HuH-7 (cell line): ENCODE measurements around the gene CTIF.
"Not testable (repeated sequence)": the region's sequence is repeated elsewhere in the genome, so short reads cannot be mapped to it uniquely, and the experiment has no call there.

ENCODE experiments used
- DNase-seq: peaks from one replicate; pipeline ENCODE4 v3.0.0; 2011; ENCODE audit warnings: low spot score

Gene CTIF

GRCh38 chr18:48538531-48539405 lies at the start of gene CTIF:
CTIF (plus strand) TSS chr18:48539031; CDS start chr18:48619566, 80,535 bp downstream.
- DNase-seq, result peak; percentile 84

- no peak for DNase-seq
These were observed 48.1 kb upstream of the CTIF start for GRCh38 chr18:48490641-48491293.

- no peak for DNase-seq
These were observed 46.0 kb upstream of the CTIF start for GRCh38 chr18:48492880-48493279.

GRCh38 chr18:48493434-48494230 lies 45.2 kb upstream of the CTIF start:
- DNase-seq, result no peak

- no peak for DNase-seq
These were observed 41.0 kb upstream of the CTIF start for GRCh38 chr18:48497863-48498262.

- no peak for DNase-seq
These were observed 38.3 kb upstream of the CTIF start for GRCh38 chr18:48500517-48500916.

GRCh38 chr18:48502906-48503305 lies 35.9 kb upstream of the CTIF start:
- no peak for DNase-seq

- no peak for DNase-seq
These were observed 34.0 kb upstream of the CTIF start for GRCh38 chr18:48504819-48505218.

GRCh38 chr18:48506983-48507568 lies 31.8 kb upstream of the CTIF start:
- not testable (repeated sequence) for DNase-seq

- not testable (repeated sequence) for DNase-seq
These were observed 26.3 kb upstream of the CTIF start for GRCh38 chr18:48512498-48512897.

GRCh38 chr18:48514786-48515185 lies 24.0 kb upstream of the CTIF start:
- DNase-seq, result no peak

GRCh38 chr18:48517048-48517447 lies 21.8 kb upstream of the CTIF start:
- DNase-seq, result no peak

GRCh38 chr18:48519431-48520100 lies 19.3 kb upstream of the CTIF start:
- DNase-seq, result no peak

GRCh38 chr18:48521723-48522122 lies 17.1 kb upstream of the CTIF start:
- DNase-seq, result no peak

- no peak for DNase-seq
These were observed 13.2 kb upstream of the CTIF start for GRCh38 chr18:48525671-48526070.

- DNase-seq, result no peak
These were observed 11.4 kb upstream of the CTIF start for GRCh38 chr18:48527461-48527860.

- DNase-seq, result no peak
These were observed 10.0 kb upstream of the CTIF start for GRCh38 chr18:48528861-48529260.

- DNase-seq, result no peak
These were observed 9.0 kb upstream of the CTIF start for GRCh38 chr18:48529796-48530195.

GRCh38 chr18:48530399-48531081 lies 8.3 kb upstream of the CTIF start:
- DNase-seq, result no peak

- DNase-seq, result no peak
These were observed 7.8 kb upstream of the CTIF start for GRCh38 chr18:48531082-48531403.

- DNase-seq, result no peak
These were observed 6.9 kb upstream of the CTIF start for GRCh38 chr18:48531908-48532307.
